PFSK-1 (cell line): ENCODE measurements around the gene MRPL20.

ENCODE experiments used
- POLR2AphosphoS5 ChIP-seq: IDR thresholded peaks from 2 replicates; pipeline ENCODE4 v1.6.1; 2012; ENCODE audit warnings: low read depth, mild to moderate bottlenecking, control low read depth, low read length, moderate library complexity
- REST ChIP-seq, 2 experiments: IDR thresholded peaks; 2 replicates each; pipeline versions ENCODE4 v1.6.1 to v1.8.0; 2011 to 2012; ENCODE audit warnings: low read depth in 2 of 2, low read length in 2 of 2, control low read depth in 1 of 2, inconsistent platforms in 1 of 2, mild to moderate bottlenecking in 1 of 2, moderate library complexity in 1 of 2; ENCODE audit not compliant: insufficient read depth in 1 of 2
- SIN3A ChIP-seq: IDR thresholded peaks from 2 replicates; pipeline ENCODE4 v1.6.1; 2012; ENCODE audit warnings: mild to moderate bottlenecking, low read length, moderate library complexity, borderline replicate concordance; ENCODE audit not compliant: insufficient read depth
- TAF1 ChIP-seq: IDR thresholded peaks from 2 replicates; pipeline ENCODE4 v1.6.1; 2012; ENCODE audit warnings: low read length, control low read depth, borderline replicate concordance; ENCODE audit not compliant: insufficient read depth

- TF ChIP-seq SIN3A (no peak), POLR2AphosphoS5 (no peak), TAF1 (no peak), REST (IDR thresholded peaks at IDR 0.05; ENCODE audit: insufficient read depth in 1 of 2, low read depth in 2 of 2, low read length in 2 of 2) (no peak)
These were observed 45.8 kb upstream of the MRPL20 start for GRCh38 chr1:1452882-1453281.
